ENCODE measurements around the gene BANP.
"Not testable (repeated sequence)": the region's sequence is repeated elsewhere in the genome, so short reads cannot be mapped to it uniquely, and the experiment has no call there.

Gene BANP

DNA sequence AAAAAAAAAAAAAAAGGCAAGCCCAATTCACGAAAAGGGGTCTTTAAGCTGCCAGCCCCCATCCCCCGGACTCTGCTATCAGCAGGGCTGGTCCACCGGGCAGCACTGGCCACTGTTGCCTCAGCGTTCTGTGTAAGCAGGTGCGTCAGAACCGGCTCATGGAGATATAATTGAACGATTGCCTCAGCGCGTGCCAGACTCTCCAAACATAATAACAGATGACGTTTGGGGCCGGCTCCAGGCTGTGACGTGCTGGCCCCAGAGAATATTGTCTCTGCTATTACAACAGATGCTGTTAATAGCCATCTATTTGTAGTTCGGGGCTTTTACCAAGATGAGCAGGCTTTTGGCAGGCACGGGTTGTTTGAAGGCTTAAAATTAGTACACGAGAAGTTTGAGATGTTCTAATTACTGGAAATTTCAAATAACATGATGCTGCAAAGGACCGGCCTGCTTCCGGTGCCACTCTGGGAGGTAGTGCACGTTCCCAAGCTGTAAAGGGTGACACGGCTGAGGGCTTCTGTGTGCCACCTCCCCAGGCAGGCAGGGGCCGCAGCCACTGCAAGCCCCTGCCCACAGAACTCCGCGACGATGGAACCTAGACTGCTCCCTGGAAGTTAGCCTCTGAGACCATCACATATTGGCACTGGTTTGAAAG is 40.0 kb upstream of the BANP start:
- WGBS (ENCODE audit: extremely low coverage, insufficient coverage, low lambda C conversion rate), result no CpG with 5 or more reads among the region's 23 CpGs
- not testable (repeated sequence) for H3K23ac ChIP-seq (ENCODE audit: low read length); H3K79me2 ChIP-seq (ENCODE audit: control insufficient read depth, insufficient read depth, low read length); H3K56ac ChIP-seq (ENCODE audit: low read length); H2BK15ac ChIP-seq (replicated peaks; ENCODE audit: low read depth); H3K4me2 ChIP-seq (ENCODE audit: low read length); H3K36me3 ChIP-seq (ENCODE audit: control insufficient read depth, insufficient read depth, low read length); H3K27ac ChIP-seq (ENCODE audit: low read depth, low read length); H3K79me1 ChIP-seq (ENCODE audit: low read length); DNase-seq; H3K4me3 ChIP-seq (ENCODE audit: low read length); H4K5ac ChIP-seq (ENCODE audit: low read length); H3K4me1 ChIP-seq (ENCODE audit: control insufficient read depth, low read depth, low read length); H3K18ac ChIP-seq (ENCODE audit: low read length); H3K4ac ChIP-seq (ENCODE audit: low read depth, low read length); H4K8ac ChIP-seq (ENCODE audit: low read depth, low read length); H2BK120ac ChIP-seq (ENCODE audit: low read depth, low read length); H2BK5ac ChIP-seq (ENCODE audit: low read length); H3K27me3 ChIP-seq (ENCODE audit: insufficient read depth, low read length, poor library complexity); H3K9ac ChIP-seq (ENCODE audit: low read length); H2AK5ac ChIP-seq (ENCODE audit: low read length)

DNA sequence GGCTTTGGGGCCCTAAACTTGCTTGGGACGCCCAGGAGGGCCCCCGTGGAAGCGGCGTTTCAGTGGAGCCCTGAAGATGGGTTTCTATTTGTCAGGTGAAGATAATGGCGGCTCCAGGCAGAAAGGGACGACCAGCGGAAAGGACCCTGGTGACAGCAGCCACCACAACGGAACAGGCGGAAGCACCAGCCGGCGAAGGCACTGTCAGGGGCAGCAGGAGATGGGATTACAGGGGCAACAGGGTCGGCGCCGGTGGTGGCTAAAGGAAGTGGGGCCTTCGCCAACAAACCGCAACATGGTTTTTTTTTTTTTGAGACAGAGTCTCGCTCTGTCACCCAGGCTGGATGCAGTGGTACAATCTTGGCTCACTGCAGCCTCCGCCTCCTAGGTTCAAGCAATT is 38.5 kb upstream of the BANP start:
- not testable (repeated sequence) for H2BK5ac ChIP-seq (ENCODE audit: low read length); H3K27me3 ChIP-seq (ENCODE audit: insufficient read depth, low read length, poor library complexity); H3K4ac ChIP-seq (ENCODE audit: low read depth, low read length); H2AK5ac ChIP-seq (ENCODE audit: low read length); H4K5ac ChIP-seq (ENCODE audit: low read length); H3K36me3 ChIP-seq (ENCODE audit: control insufficient read depth, insufficient read depth, low read length); DNase-seq; H3K4me1 ChIP-seq (ENCODE audit: control insufficient read depth, low read depth, low read length); H2BK120ac ChIP-seq (ENCODE audit: low read depth, low read length); H3K27ac ChIP-seq (ENCODE audit: low read depth, low read length); H2BK15ac ChIP-seq (replicated peaks; ENCODE audit: low read depth); H3K79me1 ChIP-seq (ENCODE audit: low read length); H3K18ac ChIP-seq (ENCODE audit: low read length); H3K79me2 ChIP-seq (ENCODE audit: control insufficient read depth, insufficient read depth, low read length); H3K4me2 ChIP-seq (ENCODE audit: low read length); H3K9ac ChIP-seq (ENCODE audit: low read length); H3K23ac ChIP-seq (ENCODE audit: low read length); H4K8ac ChIP-seq (ENCODE audit: low read depth, low read length); H3K4me3 ChIP-seq (ENCODE audit: low read length); H3K56ac ChIP-seq (ENCODE audit: low read length)
- WGBS (ENCODE audit: extremely low coverage, insufficient coverage, low lambda C conversion rate), result no CpG with 5 or more reads among the region's 18 CpGs

DNA sequence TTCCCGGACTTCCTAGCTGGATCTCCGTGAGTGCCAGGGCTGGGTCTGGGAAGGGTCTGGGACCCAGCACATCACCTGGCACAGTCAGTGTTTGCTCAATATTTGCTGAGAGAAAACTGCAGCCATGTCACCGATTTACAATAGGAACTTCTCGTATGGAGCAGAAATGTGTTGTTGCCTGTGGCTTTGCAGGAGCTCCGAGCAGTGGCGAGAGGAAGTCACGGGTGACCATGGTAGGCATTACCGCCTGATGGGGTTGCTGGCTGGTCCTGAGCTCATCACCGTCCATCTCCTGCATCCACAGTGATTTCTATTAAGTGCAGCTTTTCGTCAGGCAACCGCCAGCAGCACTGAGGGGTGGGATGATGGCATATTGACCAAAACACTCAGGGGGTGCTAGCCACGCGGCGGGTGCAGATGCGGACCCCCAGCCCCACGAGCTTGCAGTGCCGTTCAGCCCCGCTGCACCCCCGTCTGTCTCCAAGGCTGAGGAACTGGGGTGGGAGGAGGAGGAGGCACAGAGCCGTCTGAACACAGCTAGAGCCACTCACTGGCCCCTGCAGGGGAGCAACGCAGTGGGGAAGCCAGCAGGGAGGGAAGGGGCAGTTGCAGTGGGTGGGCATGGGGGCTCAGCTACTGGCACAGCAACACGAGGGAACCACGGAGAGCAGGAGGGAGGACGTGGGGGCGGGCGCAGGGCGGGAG is 37.1 kb upstream of the BANP start:
- not testable (repeated sequence) for DNase-seq; H3K4me1 ChIP-seq (ENCODE audit: control insufficient read depth, low read depth, low read length); H3K79me2 ChIP-seq (ENCODE audit: control insufficient read depth, insufficient read depth, low read length); H4K8ac ChIP-seq (ENCODE audit: low read depth, low read length); H2AK5ac ChIP-seq (ENCODE audit: low read length); H3K18ac ChIP-seq (ENCODE audit: low read length); H2BK15ac ChIP-seq (replicated peaks; ENCODE audit: low read depth); H3K4ac ChIP-seq (ENCODE audit: low read depth, low read length); H3K79me1 ChIP-seq (ENCODE audit: low read length); H3K4me2 ChIP-seq (ENCODE audit: low read length); H2BK120ac ChIP-seq (ENCODE audit: low read depth, low read length); H3K9ac ChIP-seq (ENCODE audit: low read length); H3K36me3 ChIP-seq (ENCODE audit: control insufficient read depth, insufficient read depth, low read length); H3K27me3 ChIP-seq (ENCODE audit: insufficient read depth, low read length, poor library complexity); H3K27ac ChIP-seq (ENCODE audit: low read depth, low read length); H4K5ac ChIP-seq (ENCODE audit: low read length); H3K56ac ChIP-seq (ENCODE audit: low read length); H2BK5ac ChIP-seq (ENCODE audit: low read length); H3K4me3 ChIP-seq (ENCODE audit: low read length); H3K23ac ChIP-seq (ENCODE audit: low read length)
- no CpG with 5 or more reads among the region's 27 CpGs for WGBS (ENCODE audit: extremely low coverage, insufficient coverage, low lambda C conversion rate)

DNA sequence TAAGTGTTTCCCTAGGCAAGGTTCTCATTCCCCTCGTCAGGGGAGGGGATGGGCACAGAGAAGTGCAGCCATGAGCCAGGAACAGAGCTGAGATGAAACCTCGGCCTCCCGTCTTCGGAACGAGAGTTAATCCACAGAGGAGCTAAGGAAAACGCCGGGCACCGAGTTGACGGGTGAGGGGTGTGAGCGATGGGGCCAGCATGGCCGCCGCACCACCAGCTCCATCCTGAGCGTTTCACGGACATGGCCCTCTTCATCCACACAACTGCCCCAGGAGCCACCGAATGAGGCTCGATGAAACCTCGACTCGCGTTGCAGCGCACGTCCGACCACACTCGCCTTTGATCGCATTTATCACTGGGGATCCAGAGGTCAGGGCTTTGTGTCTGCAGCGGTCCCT is 36.4 kb upstream of the BANP start:
- Histone ChIP-seq H3K4me3 (ENCODE audit: low read length) (no peak overlapping the region), H2BK15ac (replicated peaks; ENCODE audit: low read depth) (no peak overlapping the region), H3K4ac (ENCODE audit: low read depth, low read length) (no peak overlapping the region), H3K23ac (ENCODE audit: low read length) (no peak overlapping the region), H3K36me3 (ENCODE audit: control insufficient read depth, insufficient read depth, low read length) (no peaks in the 10 kb centered on the region), H3K4me1 (ENCODE audit: control insufficient read depth, low read depth, low read length) (no peaks in the 10 kb centered on the region), H3K9ac (ENCODE audit: low read length) (no peak overlapping the region), H3K27ac (ENCODE audit: low read depth, low read length) (no peak overlapping the region), H3K27me3 (ENCODE audit: insufficient read depth, low read length, poor library complexity) (no peaks in the 10 kb centered on the region), H3K56ac (ENCODE audit: low read length) (no peak overlapping the region), H4K5ac (ENCODE audit: low read length) (no peak overlapping the region), H3K18ac (ENCODE audit: low read length) (no peak overlapping the region), H2BK5ac (ENCODE audit: low read length) (no peak overlapping the region), H2BK120ac (ENCODE audit: low read depth, low read length) (no peak overlapping the region), H3K4me2 (ENCODE audit: low read length) (no peak overlapping the region), H3K79me2 (ENCODE audit: control insufficient read depth, insufficient read depth, low read length) (no peaks in the 10 kb centered on the region), H4K8ac (ENCODE audit: low read depth, low read length) (no peak overlapping the region), H2AK5ac (ENCODE audit: low read length) (no peak overlapping the region), H3K79me1 (ENCODE audit: low read length) (no peaks in the 10 kb centered on the region)
- WGBS (ENCODE audit: extremely low coverage, insufficient coverage, low lambda C conversion rate), result no CpG with 5 or more reads among the region's 25 CpGs
- no peak for DNase-seq

DNA sequence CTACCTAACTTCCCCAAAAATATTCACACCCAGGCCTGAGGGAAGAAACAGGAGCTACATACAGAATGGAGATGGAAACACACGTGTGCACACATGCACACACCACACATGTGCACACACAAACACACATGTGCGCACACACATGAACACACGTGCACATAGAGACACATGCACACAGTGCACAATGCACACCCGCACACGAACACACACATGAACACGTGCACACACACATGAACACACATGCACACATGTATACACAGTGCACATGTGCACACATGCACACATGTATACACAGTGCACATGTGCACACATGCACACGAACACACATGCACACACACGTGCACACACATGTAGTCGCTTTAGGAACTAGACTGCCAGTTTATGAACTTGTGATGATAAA is 33.7 kb upstream of the BANP start:
- Histone ChIP-seq H3K27ac (ENCODE audit: low read depth, low read length) (no peak overlapping the region), H3K56ac (ENCODE audit: low read length) (no peak overlapping the region), H2BK5ac (ENCODE audit: low read length) (no peak overlapping the region), H3K9ac (ENCODE audit: low read length) (no peak overlapping the region), H3K4me3 (ENCODE audit: low read length) (no peak overlapping the region), H4K5ac (ENCODE audit: low read length) (no peak overlapping the region), H4K8ac (ENCODE audit: low read depth, low read length) (no peak overlapping the region), H3K4me2 (ENCODE audit: low read length) (no peak overlapping the region), H2AK5ac (ENCODE audit: low read length) (no peak overlapping the region), H3K23ac (ENCODE audit: low read length) (no peak overlapping the region), H3K79me2 (ENCODE audit: control insufficient read depth, insufficient read depth, low read length) (no peaks in the 10 kb centered on the region), H3K36me3 (ENCODE audit: control insufficient read depth, insufficient read depth, low read length) (no peaks in the 10 kb centered on the region), H3K79me1 (ENCODE audit: low read length) (no peaks in the 10 kb centered on the region), H3K4ac (ENCODE audit: low read depth, low read length) (no peak overlapping the region), H2BK120ac (ENCODE audit: low read depth, low read length) (no peak overlapping the region), H3K27me3 (ENCODE audit: insufficient read depth, low read length, poor library complexity) (no peaks in the 10 kb centered on the region), H3K4me1 (ENCODE audit: control insufficient read depth, low read depth, low read length) (no peaks in the 10 kb centered on the region), H2BK15ac (replicated peaks; ENCODE audit: low read depth) (no peak overlapping the region), H3K18ac (ENCODE audit: low read length) (no peak overlapping the region)
- WGBS (ENCODE audit: extremely low coverage, insufficient coverage, low lambda C conversion rate), result no CpG with 5 or more reads among the region's 9 CpGs
- no peak for DNase-seq

DNA sequence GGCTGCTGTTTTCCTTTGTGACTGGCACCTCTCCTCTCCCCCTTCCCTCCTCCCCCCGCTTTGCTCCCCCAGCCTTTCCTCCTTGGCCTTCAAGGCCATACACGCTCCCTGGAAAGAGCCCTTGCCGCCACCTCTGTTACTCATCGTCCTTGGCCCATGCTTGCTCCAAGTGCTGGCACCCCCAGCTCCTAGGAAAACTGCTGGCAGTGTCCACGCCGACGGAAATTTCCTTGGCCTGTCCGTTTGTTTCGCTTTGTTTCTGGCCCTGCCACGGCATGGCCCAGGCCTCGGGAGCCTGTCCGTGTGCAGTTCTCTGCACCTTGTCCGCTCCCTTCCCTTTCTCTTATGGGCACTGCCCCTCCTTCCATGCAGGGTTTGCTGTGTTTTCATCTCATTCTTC is 32.9 kb upstream of the BANP start:
- no peaks in the 10 kb centered on the region for H3K27me3 ChIP-seq (ENCODE audit: insufficient read depth, low read length, poor library complexity)

More for the DNA sequence above, 32.9 kb upstream of the BANP start:
- H3K4me2 ChIP-seq (ENCODE audit: low read length), result no peak overlapping the region
- no peak overlapping the region for H2BK120ac ChIP-seq (ENCODE audit: low read depth, low read length)
- no peak for DNase-seq
- no peak overlapping the region for H3K56ac ChIP-seq (ENCODE audit: low read length)
- H3K36me3 ChIP-seq (ENCODE audit: control insufficient read depth, insufficient read depth, low read length), result no peaks in the 10 kb centered on the region
- no peaks in the 10 kb centered on the region for H3K79me1 ChIP-seq (ENCODE audit: low read length)
- H2AK5ac ChIP-seq (ENCODE audit: low read length), result no peak overlapping the region
- H3K9ac ChIP-seq (ENCODE audit: low read length), result no peak overlapping the region
- no peaks in the 10 kb centered on the region for H3K79me2 ChIP-seq (ENCODE audit: control insufficient read depth, insufficient read depth, low read length)
- H2BK15ac ChIP-seq (replicated peaks; ENCODE audit: low read depth), result no peak overlapping the region
- H3K27ac ChIP-seq (ENCODE audit: low read depth, low read length), result no peak overlapping the region
- H3K23ac ChIP-seq (ENCODE audit: low read length), result no peak overlapping the region
- no peak overlapping the region for H3K4me3 ChIP-seq (ENCODE audit: low read length)
- no peak overlapping the region for H4K8ac ChIP-seq (ENCODE audit: low read depth, low read length)
- no peak overlapping the region for H3K18ac ChIP-seq (ENCODE audit: low read length)
- no CpG with 5 or more reads among the region's 13 CpGs for WGBS (ENCODE audit: extremely low coverage, insufficient coverage, low lambda C conversion rate)
- no peaks in the 10 kb centered on the region for H3K4me1 ChIP-seq (ENCODE audit: control insufficient read depth, low read depth, low read length)
- H3K4ac ChIP-seq (ENCODE audit: low read depth, low read length), result no peak overlapping the region
- no peak overlapping the region for H4K5ac ChIP-seq (ENCODE audit: low read length)
- H2BK5ac ChIP-seq (ENCODE audit: low read length), result no peak overlapping the region

Data from mesendoderm (in vitro differentiated cells).